HCT116 (cell line): ENCODE data around the gene PTPN21. TPM values are rescaled to one million over a fixed set of nuclear protein-coding genes. Genes with fewer than 3 reads are reported as not detected.

ENCODE experiments used
- ATAC-seq: fragments of 200-7000 bp; cut with Tn5 transposase; 2 replicates; pipeline ENCODE4 v1.9.1; 2020; ENCODE audit warnings: mild to moderate bottlenecking, moderate library complexity
- BruUV-seq: library from RNA; stranded (reverse); fragments of 400-500 nt; replicated peaks from 2 replicates; lab custom pipeline; 2021; lab: Mats Ljungman, UMichigan
- CTCF ChIA-PET: fragments of 300-600 bp; sonication (Branson Sonifier 250); formaldehyde crosslinking; loops from one replicate; lab custom pipeline; 2021; ENCODE audit warnings: antibody characterized with exemption; lab: Charles Lee
- POLR2A ChIA-PET: fragments of 300-600, 350-600 bp; sonication (Branson Sonifier 250); formaldehyde crosslinking; loops from one replicate; lab custom pipeline; 2021; ENCODE audit warnings: antibody characterized with exemption; lab: Charles Lee
- RAD21 ChIA-PET, 2 experiments: fragments of 300-600 bp; sonication (Branson Sonifier 250); formaldehyde crosslinking; loops; one replicate each; lab custom pipeline; 2023; ENCODE audit warnings: low total read pairs in 2 of 2; ENCODE audit not compliant: uncharacterized antibody in 2 of 2, unreplicated experiment in 2 of 2, low non-redundant PET in 1 of 2; lab: Charles Lee
- DNase-seq: peaks from one replicate; pipeline ENCODE4 v3.0.0-alpha.2; 2010; ENCODE audit warnings: low read depth, low spot score
- H2AFZ ChIP-seq: fragments of 200-600 bp; shearing (Covaris generic), sonication (generic); 2 replicates; pipeline ENCODE4 v1.6.1; 2017; ENCODE audit warnings: low read depth, mixed run types, mixed read lengths, antibody characterized with exemption, low read length; ENCODE audit not compliant: poor library complexity, severe bottlenecking
- H3K27ac ChIP-seq: 2 replicates; pipeline ENCODE4 v1.5.1; 2012; ENCODE audit warnings: low read depth, low read length
- H3K27me3 ChIP-seq: fragments of 200-600 bp; sonication (generic); 2 replicates; pipeline ENCODE4 v1.6.1; 2016; ENCODE audit warnings: mixed run types, low read length, mixed read lengths; ENCODE audit not compliant: insufficient read depth
- H3K36me3 ChIP-seq, 2 experiments: fragments of 200-500 bp in 1 of 2; fragments of 200-600 bp in 1 of 2; sonication (Bioruptor generic) in 1 of 2; sonication (generic) in 1 of 2; 2 replicates each; pipeline versions ENCODE4 v1.5.1 to v1.6.1; 2014 to 2016; ENCODE audit warnings: low read length in 2 of 2, inconsistent platforms in 1 of 2, mixed read lengths in 1 of 2, mixed run types in 1 of 2; ENCODE audit not compliant: insufficient read depth in 2 of 2, control insufficient read depth in 1 of 2
- H3K4me1 ChIP-seq, 2 experiments: fragments of 200-600 bp in 1 of 2; sonication (generic) in 1 of 2; 2 replicates each; pipeline versions ENCODE4 v1.5.1 to v1.6.1; 2012 to 2017; ENCODE audit warnings: low read length in 2 of 2, inconsistent platforms in 1 of 2, mild to moderate bottlenecking in 1 of 2, mixed read lengths in 1 of 2, mixed run types in 1 of 2, moderate library complexity in 1 of 2; ENCODE audit not compliant: insufficient read depth in 2 of 2, control insufficient read depth in 1 of 2
- H3K4me2 ChIP-seq: fragments of 200-600 bp; sonication (generic); 2 replicates; pipeline ENCODE4 v1.6.1; 2017; ENCODE audit warnings: mixed run types, low read length, mixed read lengths
- H3K4me3 ChIP-seq, 2 experiments: fragments of 200-600 bp in 1 of 2; sonication (generic) in 1 of 2; replicated peaks in 1 of 2; 2 replicates each; pipeline ENCODE4 v1.5.1; 2011 to 2016; ENCODE audit warnings: low read length in 2 of 2, control low read depth in 1 of 2, low read depth in 1 of 2, mild to moderate bottlenecking in 1 of 2, mixed read lengths in 1 of 2, mixed run types in 1 of 2
- H3K79me2 ChIP-seq: fragments of 200-600 bp; sonication (generic); 2 replicates; pipeline ENCODE4 v1.6.1; 2017; ENCODE audit warnings: mild to moderate bottlenecking, mixed run types, low read length, moderate library complexity, mixed read lengths; ENCODE audit not compliant: insufficient read depth
- H3K9ac ChIP-seq: fragments of 200-600 bp; sonication (generic); 2 replicates; pipeline ENCODE4 v1.6.1; 2016; ENCODE audit warnings: low read length, mixed read lengths
- H3K9me2 ChIP-seq: fragments of 200-600 bp; sonication (generic), shearing (Covaris generic); 2 replicates; pipeline ENCODE4 v1.6.1; 2017; ENCODE audit warnings: mixed run types, mild to moderate bottlenecking, moderate library complexity; ENCODE audit not compliant: insufficient read depth
- H3K9me3 ChIP-seq, 2 experiments: fragments of 200-500 bp in 1 of 2; fragments of 200-600 bp in 1 of 2; sonication (Bioruptor generic) in 1 of 2; sonication (generic) in 1 of 2; 2 replicates each; pipeline ENCODE4 v1.6.1; 2014 to 2017; ENCODE audit warnings: low read length in 2 of 2, mixed read lengths in 2 of 2, inconsistent platforms in 1 of 2, low read depth in 1 of 2, mild to moderate bottlenecking in 1 of 2, mixed run types in 1 of 2, moderate library complexity in 1 of 2; ENCODE audit not compliant: control insufficient read depth in 1 of 2, insufficient read depth in 1 of 2
- H4K20me1 ChIP-seq: fragments of 200-600 bp; sonication (generic), shearing (Covaris generic); 2 replicates; pipeline ENCODE4 v1.6.1; 2017; ENCODE audit warnings: mixed run types, mild to moderate bottlenecking, moderate library complexity; ENCODE audit not compliant: insufficient read depth
- CBX3 ChIP-seq: IDR thresholded peaks from 2 replicates; pipeline ENCODE4 v1.6.1; 2012; ENCODE audit warnings: low read depth
- EGR1 ChIP-seq: IDR thresholded peaks from 2 replicates; pipeline ENCODE4 v1.6.1; 2012; ENCODE audit warnings: low read depth
- ELF1 ChIP-seq: IDR thresholded peaks from 2 replicates; pipeline ENCODE4 v1.6.1; 2012; ENCODE audit warnings: low read depth, borderline replicate concordance
- EZH2phosphoT487 ChIP-seq: fragments of 200-600 bp; IDR thresholded peaks from 2 replicates; pipeline ENCODE4 v1.6.1; 2018; ENCODE audit warnings: antibody characterized with exemption, borderline replicate concordance
- FOSL1 ChIP-seq: IDR thresholded peaks from 2 replicates; pipeline ENCODE4 v1.6.1; 2012; ENCODE audit warnings: low read depth
- POLR2A ChIP-seq: IDR thresholded peaks from 2 replicates; pipeline ENCODE4 v1.7.0; 2011; ENCODE audit warnings: borderline replicate concordance; ENCODE audit not compliant: insufficient read depth, insufficient read length; ENCODE audit errors: extremely low read depth
- REST ChIP-seq: IDR thresholded peaks from 2 replicates; pipeline ENCODE4 v1.6.1; 2012; ENCODE audit warnings: low read depth
- SRF ChIP-seq: IDR thresholded peaks from 2 replicates; pipeline ENCODE4 v1.6.1; 2012; ENCODE audit warnings: low read depth
- ZFX ChIP-seq: fragments of 450-650 bp; IDR thresholded peaks from 2 replicates; pipeline ENCODE4 v1.6.1; 2017
- ZNF274 ChIP-seq: fragments of 200-500 bp; sonication (Bioruptor generic); IDR thresholded peaks from 2 replicates; pipeline ENCODE4 v1.6.1; 2014; ENCODE audit warnings: mild to moderate bottlenecking, low read depth, low read length, inconsistent platforms
- intact Hi-C: fragments of 100-400 bp; cut with micrococcal nuclease; formaldehyde crosslinking; loops from 2 replicates; pipeline ENCODE4 v1.10.0; 2022
- total RNA-seq: library from RNA; stranded (reverse); gene quantifications from one replicate; pipeline ENCODE4 v1.2.1, GENCODE V29; 2021; ENCODE audit not compliant: unreplicated experiment

PTPN21 gene
- total RNA-seq, 1 experiment from 2014 or later = 7.6 TPM

GRCh38 chr14:88547386-88547780 lies 7.4 kb downstream of the PTPN21 start:
- ChIA-PET POLR2A (no interaction called here), CTCF (no interaction called here), RAD21 (no interaction called here)
- Histone ChIP-seq H3K9me2 (no peaks in the 10 kb centered on the region), H3K4me3 (no peak overlapping the region), H3K27ac (no peak overlapping the region), H3K9me3 (no peaks in the 10 kb centered on the region), H4K20me1 (no peaks in the 10 kb centered on the region), H3K79me2 (no peaks in the 10 kb centered on the region), H3K4me2 (no peak overlapping the region), H3K36me3 (peaks cover 2 to 7% of the 10 kb centered on the region in 2 experiments; a peak in 2 of 4 replicates), H2AFZ (no peak overlapping the region), H3K27me3 (no peaks in the 10 kb centered on the region), H3K4me1 (peaks cover 0 to 13% of the 10 kb centered on the region in 2 experiments; a peak in 1 of 4 replicates), H3K9ac (no peak overlapping the region)
- ATAC-seq (no peak), DNase-seq (no peak)
- no TSS peak for BruUV-seq
- intact Hi-C loops = no loop called here
- TF ChIP-seq REST (no peak), FOSL1 (no peak), ZFX (no peak), CBX3 (no peak), ELF1 (no peak), POLR2A (no peak), EZH2phosphoT487 (no peak), ZNF274 (no peak), EGR1 (no peak), SRF (no peak)
